ENCODE measurements around the gene SPATA13.
"Not testable (repeated sequence)": the region's sequence is repeated elsewhere in the genome, so short reads cannot be mapped to it uniquely, and the experiment has no call there.

Gene SPATA13

DNA sequence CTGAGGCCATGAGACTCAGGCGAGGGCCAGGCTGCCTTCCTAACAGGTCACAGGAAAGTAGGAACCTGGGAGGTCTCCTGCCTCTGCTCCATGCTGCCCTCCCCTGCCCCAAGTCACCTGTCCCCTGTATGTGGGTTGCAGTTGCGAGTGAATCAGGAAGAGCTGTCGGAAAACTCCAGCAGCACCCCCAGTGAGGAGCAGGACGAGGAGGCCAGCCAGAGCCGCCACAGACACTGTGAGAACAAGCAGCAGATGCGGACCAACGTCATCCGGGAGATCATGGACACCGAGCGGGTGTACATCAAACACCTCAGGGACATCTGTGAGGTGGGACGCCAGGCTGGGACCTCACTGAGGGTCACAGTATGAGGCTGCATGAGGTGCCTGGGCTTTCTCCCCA lies 126.1 kb downstream of the SPATA13 start:
- DNase-seq, result no peak

DNA sequence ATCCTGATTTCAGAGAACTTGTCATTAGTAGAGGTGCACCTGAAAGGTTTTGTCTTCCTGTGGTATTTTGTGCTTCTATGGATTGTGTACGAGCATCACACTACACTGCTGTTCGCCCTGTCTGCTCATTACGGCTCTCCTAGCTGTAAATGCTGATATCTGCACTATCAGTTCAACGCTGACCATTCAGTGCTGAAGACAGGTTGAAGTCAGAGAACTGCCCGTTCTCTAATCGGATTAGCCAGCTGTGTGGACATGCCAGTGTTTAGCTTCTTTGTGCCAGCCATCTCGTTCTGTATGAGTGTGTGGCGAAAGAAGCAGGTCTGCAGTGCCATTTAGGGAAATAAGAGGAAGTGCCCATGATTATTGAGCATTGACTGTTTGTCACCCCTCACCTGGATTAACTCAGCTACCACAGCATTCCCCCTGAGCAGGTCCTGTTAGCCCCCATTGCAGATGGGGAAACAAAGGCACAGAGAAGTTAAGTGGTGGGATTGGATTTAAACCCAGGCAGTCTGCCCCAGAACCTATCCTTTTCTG lies 127.3 kb downstream of the SPATA13 start:
- no peak for DNase-seq

DNA sequence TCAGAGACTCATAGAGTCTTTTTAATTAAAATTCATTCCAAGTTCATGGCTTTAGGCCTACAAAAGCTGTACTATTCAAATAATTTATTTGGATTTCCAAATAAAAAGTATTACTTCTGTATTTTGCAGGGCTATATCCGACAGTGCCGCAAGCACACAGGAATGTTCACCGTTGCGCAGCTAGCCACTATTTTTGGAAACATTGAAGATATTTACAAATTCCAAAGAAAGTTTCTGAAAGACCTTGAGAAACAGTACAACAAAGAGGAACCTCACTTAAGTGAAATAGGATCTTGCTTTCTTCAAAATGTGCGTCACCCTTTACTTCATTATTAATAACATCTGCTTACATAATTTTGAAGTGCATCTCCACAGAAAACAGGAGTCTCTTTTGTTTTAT lies 128.3 kb downstream of the SPATA13 start:
- DNase-seq, result no peak

GRCh38 chr13:24290280-24290932 lies 129.9 kb downstream of the SPATA13 start:
- no peak for DNase-seq

- no peak for DNase-seq
Observed at GRCh38 chr13:24292481-24292880, 132.0 kb downstream of the SPATA13 start.

- DNase-seq, result no peak
Observed at GRCh38 chr13:24293746-24294145, 133.2 kb downstream of the SPATA13 start.

DNA sequence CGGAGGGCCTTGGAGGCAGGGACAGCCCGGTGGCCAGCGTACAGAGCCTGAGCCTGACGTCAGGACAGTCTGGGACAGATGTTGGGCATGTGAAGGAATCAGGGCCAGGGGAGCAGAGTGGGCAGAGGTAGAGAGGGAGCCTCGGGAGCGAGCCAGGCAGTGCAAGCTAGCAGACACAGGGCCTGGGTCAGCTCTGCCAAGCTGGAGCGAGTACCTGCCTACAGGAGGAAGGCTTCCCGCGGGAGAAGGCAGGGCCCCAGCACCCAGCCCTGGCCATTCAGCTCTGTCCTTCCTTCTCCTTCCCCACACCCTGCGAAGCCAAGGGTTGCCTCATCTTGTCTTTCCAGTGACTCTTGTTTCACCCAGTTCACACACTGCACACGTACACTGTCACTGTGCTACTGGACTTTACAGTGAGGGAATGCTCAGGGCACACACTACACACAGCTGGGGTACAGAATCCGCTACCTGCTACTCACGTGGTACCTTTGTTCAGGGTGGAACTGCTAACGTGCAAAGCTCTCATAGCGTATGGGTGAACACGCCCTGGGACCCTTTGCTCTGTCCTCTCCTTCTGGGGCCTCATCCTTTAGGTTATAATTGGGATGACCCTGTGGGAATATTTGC lies 139.1 kb downstream of the SPATA13 start:
- no peak for DNase-seq

DNA sequence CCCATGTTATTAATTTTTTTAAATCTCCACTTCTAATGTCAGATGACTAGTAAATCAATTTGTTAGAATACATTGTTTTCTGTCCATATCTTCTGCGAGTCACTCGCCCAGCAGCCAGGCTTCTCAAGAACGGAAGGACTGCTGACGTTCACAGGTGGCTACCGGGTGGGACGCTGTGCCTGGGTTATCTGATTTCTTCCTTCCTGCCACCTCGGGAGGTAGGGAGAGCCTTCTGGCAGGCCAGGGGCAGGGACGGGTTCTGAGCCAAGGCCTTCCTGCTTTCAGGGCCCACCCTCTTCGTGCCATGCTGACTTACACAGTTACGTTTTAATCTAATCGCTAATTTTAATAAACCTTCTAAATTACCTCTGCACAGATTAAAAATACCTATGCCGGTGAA lies 140.9 kb downstream of the SPATA13 start:
- DNase-seq, result no peak

DNA sequence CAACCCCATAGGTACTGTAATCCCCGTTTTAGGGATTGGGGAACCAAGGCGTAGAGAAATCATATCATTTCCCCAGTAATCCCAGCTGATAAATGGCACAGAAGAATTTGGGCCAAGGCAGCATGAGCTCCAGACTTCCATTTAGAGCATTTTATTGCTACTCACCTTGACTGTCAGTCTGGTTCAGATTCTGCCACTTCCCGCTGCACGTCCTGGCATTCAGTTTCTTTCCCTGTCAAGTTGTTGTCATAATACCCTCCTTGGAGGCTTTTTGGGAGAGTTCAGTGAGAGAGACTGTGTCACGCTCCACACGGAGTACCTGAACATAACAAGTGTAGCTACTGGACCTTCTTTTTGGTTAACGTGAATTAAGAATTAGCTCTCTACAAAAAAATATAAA lies 141.4 kb downstream of the SPATA13 start:
- DNase-seq, result no peak

DNA sequence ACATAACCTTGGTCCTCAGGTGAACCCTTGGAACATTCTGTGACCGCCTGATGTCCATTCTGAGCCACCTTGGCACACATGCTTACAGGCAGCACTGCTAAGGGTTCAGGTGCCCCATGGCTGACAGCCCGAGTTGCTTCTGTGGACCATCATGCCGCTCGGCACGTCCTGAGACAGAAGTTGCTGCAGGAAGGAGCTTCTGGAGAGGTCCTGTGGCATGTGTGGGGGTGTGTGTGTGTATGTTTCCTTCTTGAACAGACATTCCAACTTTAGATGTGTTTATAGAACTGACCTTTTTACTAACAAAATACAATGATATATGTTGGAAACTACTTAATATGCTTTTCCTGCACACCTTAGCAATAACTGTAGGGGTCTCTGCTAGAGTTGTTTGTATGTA lies 144.1 kb downstream of the SPATA13 start:
- DNase-seq, result no peak

DNA sequence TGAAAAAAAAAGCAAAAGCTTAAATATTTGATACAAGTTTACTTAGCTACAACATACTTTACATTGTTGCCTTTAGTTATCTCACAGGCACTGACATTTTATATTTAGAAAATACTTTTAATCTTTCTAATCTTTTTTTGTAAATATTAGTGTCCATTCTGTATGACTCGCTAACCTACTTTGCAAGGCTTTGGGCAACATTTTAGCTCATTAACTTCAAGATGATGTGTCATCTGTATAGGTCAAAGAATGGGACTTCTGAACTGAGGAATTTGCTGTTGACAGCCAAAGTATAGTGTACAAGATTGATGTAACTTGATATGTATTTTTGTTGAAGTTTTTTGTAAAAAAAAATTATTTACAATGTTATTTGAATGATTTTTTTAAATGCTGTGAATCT lies 146.1 kb downstream of the SPATA13 start:
- DNase-seq, result no peak

DNA sequence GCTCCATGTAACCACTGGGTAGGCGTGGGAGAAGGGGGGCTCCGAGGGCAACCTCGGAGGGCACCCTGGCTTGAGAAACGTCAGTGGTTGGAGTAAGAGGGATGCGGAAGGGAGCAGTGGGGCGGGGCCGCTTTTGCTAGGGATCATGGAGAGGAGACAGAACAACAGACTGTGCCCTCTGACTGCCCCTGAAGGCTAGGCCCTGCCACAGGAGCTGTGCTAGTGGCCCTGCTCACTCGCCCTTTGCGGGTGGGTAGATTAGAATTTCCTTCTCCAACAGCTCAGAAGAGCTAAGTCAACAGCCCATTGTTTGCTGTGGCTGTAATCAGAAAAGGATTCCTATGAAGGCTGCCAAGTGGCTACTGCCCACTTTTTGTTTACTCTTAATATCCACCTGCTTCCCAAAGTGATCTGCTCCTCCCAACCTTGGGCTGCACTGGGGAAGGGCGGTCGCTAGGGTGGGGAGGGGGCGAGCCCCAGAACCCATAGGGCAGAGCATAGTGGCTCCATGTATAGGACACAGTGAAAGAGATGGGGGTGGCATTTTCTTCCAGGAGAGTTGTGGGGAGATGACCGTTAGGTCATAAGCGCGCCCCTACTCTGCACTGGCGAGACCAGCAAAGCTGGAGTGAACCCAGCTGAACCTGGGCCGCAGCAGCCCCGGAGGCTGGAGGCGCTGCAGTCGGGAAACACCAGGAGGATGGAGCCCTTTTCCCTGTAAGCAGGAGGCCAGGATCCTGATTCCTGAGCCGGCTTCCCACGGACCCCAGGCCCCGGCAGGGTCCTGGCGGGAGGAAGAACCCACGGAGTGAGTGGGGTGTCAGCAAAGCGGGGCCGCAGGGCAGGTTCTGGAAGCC lies 146.9 kb downstream of the SPATA13 start:
- DNase-seq, result peak; percentile 30

GRCh38 chr13:24308068-24308445 lies 147.5 kb downstream of the SPATA13 start:
- DNase-seq, result no peak

DNA sequence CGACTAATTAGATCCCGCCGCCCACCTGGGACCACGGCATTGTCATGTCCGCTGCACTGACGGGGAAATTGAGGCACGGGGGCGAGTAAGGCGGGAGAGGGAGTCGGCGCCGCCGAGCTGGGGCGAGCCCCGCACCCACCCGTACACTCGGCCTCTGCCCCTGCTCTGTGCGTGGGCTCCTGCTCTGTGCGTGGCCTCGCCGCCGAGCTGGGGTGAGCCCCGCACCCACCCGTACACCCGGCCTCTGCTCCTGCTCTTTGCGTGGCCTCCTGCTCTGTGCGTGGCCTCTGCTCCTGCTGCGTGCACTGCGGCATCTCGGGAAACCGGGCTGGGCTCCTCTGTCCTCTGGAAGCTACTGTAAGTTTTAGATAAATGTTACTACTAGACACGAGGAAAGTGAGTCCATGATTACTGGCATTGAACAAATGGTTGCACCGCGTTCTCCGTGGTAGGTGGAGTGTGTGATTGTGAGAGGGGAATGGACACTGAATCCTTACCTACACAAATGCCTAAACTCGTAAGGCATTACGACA lies 148.0 kb downstream of the SPATA13 start:
- DNase-seq, result no peak

DNA sequence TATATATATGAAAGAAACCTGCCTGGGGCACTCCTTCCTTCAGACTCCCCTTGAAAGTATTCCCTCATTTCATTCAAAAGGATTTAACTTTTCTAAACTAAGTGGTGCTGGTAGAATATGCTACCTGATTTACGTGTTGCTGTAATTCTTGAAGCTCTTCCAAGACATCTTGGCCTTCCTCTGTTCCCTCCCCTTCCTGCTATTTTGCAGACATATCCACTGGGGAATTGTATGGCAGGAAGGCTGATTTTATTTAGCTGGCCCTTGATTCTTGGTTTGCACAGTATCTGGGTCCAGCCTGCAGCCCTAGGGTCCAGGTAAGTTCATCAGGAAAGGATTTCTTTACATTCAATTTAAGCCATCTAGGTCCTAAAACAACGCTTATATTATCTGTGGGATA lies 148.8 kb downstream of the SPATA13 start, which contains the start of gene C1QTNF9:
Gene C1QTNF9 (plus strand): TSS at position 281 of the 400 bp plus-strand sequence. CDS start 6,424 bp downstream, outside the sequence.
- DNase-seq, result not testable (repeated sequence)

DNA sequence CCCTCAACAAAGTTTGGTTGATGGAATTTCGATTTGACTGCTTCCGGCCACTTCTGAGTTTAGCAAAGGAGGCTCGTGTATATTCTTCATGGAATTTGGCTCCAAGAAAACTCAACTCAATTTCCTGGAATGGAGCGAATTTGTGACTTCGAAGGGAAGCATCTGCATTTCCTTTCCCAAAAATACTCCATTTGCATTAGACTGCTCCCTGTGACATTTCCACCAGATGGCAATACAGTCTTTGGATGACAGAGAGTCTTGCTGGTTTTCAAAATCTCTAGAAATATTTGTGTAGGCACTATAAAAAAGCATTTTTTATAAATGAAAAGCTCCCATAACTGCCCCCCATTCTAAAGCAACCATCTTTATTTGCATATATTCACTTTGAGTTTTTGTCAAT lies 152.9 kb downstream of the SPATA13 start:
- no peak for DNase-seq

DNA sequence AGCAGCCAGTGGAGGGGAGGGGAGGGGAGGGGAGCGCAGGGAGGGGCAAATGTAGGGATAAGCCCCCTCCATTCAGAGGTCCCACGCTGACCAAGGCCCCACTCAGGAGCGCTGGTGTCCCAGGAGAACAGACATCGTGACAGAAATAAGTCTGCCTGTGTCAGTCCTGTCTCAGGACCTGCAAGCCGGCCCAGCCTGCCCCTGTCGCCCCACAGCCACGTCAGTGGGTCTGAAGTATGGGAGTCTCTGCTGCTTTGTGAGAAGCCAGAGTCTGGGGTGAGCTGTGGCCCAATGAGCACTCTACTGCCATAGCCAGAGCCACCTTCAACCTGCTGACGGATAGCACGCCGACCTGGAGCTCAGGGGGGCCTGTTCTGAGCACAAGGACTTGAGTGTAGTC lies 157.3 kb downstream of the SPATA13 start:
- not testable (repeated sequence) for DNase-seq

GRCh38 chr13:24318878-24319277 lies 158.4 kb downstream of the SPATA13 start:
- DNase-seq, result not testable (repeated sequence)

- not testable (repeated sequence) for DNase-seq
Observed at GRCh38 chr13:24319641-24320040, 159.1 kb downstream of the SPATA13 start.

- not testable (repeated sequence) for DNase-seq
Observed at GRCh38 chr13:24321416-24321815, 160.9 kb downstream of the SPATA13 start.

DNA sequence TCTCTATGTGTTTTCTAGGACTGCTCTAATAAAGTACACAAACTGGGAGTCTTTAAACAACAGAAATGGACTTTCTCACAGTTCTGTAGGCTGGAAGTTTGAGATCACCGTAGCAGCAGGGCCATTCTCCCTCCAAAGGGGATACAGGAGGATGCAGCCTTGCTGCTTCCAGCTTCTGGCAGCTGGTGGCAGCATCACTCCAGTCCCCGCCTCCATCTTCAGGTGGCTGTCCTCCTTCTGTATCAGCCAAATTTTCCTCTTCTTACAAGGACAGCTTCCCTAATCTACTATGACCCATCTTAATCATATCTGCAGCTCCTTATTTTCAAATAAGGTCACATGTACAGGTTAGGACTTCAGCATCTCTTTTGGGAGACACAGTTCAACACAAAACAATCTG lies 161.9 kb downstream of the SPATA13 start:
- DNase-seq, result not testable (repeated sequence)

GRCh38 chr13:24323036-24323738 lies 162.7 kb downstream of the SPATA13 start:
- DNase-seq, result no peak

DNA sequence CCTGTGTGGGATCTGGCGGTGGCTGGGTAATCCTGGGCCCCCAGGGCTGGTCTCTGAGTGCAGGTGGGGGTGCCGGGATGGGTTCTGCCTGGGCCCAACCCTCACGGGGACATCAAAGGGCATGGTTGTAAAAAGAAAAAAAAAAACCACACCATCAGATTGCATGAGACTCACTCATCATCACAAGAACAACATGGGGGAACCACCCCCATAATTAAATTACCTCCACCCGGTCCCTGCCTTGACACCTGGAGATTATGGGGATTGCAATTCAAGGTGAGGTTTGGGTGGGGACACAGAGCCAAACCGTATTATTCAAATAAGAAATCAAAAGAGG lies 163.2 kb downstream of the SPATA13 start:
- DNase-seq, result no peak

Measured in COR-L47 (cell line).